Fibroblast of villous mesenchyme (primary cell): ENCODE measurements around the gene NAPB. TPM values are rescaled to one million over a fixed set of nuclear protein-coding genes. Genes with fewer than 3 reads are reported as not detected.

Experiments used
- DNase-seq: peaks from one replicate; pipeline ENCODE4 v3.0.0-alpha.2; 2010; ENCODE audit warnings: low read depth
- H3K4me3 ChIP-seq: 2 replicates; pipeline ENCODE4 v1.5.1; 2011; ENCODE audit warnings: low read depth, mild to moderate bottlenecking, low read length
- CTCF ChIP-seq: IDR thresholded peaks from 2 replicates; pipeline ENCODE4 v1.5.1; 2012; ENCODE audit warnings: low read depth, mild to moderate bottlenecking, low read length; ENCODE audit not compliant: insufficient read depth
- total RNA-seq: library from RNA; depleted of rRNA; stranded (reverse); fragments of >200 nt; gene quantifications from 2 replicates; pipeline ENCODE4 v1.2.3, GENCODE V29; 2012

The NAPB gene
- total RNA-seq, 1 donor = 9.5 TPM

GRCh38 chr20:23397961-23398360 is 23.3 kb downstream of the NAPB start:
- no peak overlapping the region for H3K4me3 ChIP-seq
- no peak for TF ChIP-seq CTCF
- peak; percentile 24 for DNase-seq

GRCh38 chr20:23396950-23397627 is 24.2 kb downstream of the NAPB start:
- TF ChIP-seq CTCF = no peak
- DNase-seq = no peak
- H3K4me3 ChIP-seq = no peak overlapping the region

- H3K4me3 ChIP-seq = no peak overlapping the region
- no peak for DNase-seq
- TF ChIP-seq CTCF = no peak
Observed at GRCh38 chr20:23393996-23394775, 27.1 kb downstream of the NAPB start.

- no peak for DNase-seq
- TF ChIP-seq CTCF = no peak
- no peak overlapping the region for H3K4me3 ChIP-seq
Observed at GRCh38 chr20:23391707-23392310, 29.5 kb downstream of the NAPB start.

- no peak overlapping the region for H3K4me3 ChIP-seq
- no peak for DNase-seq
- TF ChIP-seq CTCF = no peak
Observed at GRCh38 chr20:23390091-23390774, 31.1 kb downstream of the NAPB start.

- H3K4me3 ChIP-seq = no peak overlapping the region
- no peak for TF ChIP-seq CTCF
- DNase-seq = no peak
Observed at GRCh38 chr20:23387118-23387443, 34.2 kb downstream of the NAPB start.
